Stimulated activated naive CD8-positive, alpha-beta T cell treated with anti-CD3 and anti-CD28 coated beads, Interleukin-15, Interleukin-2, amounts not matched to agents 100 U/mL and 50 U/mL, for 24 hours (primary cell): ENCODE data around the gene SUPT3H.

ENCODE experiments used
- ATAC-seq: fragments of 150-1000 bp; cut with Tn5 transposase; one replicate; pipeline ENCODE4 v1.10.0; 2021
- DNase-seq: peaks from one replicate; pipeline ENCODE4 v3.0.0; 2021

Gene SUPT3H

DNA sequence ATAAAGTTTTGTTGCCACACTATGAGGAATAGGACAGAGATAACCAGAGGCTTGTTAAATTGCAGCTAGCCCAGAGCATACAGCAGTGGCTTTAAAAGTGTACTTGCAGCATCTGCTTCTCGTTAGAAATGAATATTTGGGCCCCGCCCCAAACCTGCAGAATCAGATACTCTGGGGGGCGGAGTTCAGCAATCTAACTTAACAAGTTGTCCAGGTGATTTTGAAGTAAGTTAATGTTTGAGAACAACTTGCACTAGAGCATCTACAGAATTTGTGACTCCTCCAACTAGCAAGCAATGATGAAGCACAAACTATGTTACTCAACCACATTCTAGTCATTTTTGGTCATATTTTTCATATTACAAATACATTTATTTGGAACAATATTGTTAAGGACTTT, 10.6 kb upstream of the SUPT3H start:
- no peak for DNase-seq

GRCh38 chr6:45387236-45387635, 9.5 kb upstream of the SUPT3H start:
- DNase-seq (no peak), ATAC-seq (no peak)

More for the DNA sequence above, 10.6 kb upstream of the SUPT3H start:
- no peak for ATAC-seq

DNA sequence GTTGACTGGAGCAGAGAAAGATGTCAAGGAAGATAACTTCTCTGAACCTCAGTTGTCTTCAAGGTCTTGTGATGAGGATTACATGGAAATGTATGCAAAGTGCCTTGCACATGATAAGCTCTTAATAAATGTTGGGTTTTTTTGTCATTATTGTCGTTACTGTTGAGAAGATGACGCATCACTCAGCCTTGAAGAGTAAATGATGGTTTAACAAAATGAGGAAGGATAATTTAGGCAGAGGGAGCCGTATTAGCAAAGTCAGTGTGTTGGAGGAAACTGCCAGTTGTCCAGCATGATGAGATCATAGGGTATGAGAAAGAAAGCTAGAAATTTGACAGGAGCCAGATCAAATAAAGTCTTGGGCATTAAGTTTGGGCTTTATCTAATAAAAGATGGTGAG, 8.8 kb upstream of the SUPT3H start:
- ATAC-seq (no peak), DNase-seq (no peak)

GRCh38 chr6:45382391-45382790, 4.7 kb upstream of the SUPT3H start:
- ATAC-seq (no peak), DNase-seq (no peak)

- DNase-seq (no peak), ATAC-seq (peak; percentile 10)
These were observed 696 bp upstream of the SUPT3H start for GRCh38 chr6:45378334-45378926.

GRCh38 chr6:45377043-45377553, 636 bp downstream of the SUPT3H start:
- ATAC-seq = no peak
- DNase-seq = no peak

GRCh38 chr6:45376310-45377042, 1.3 kb downstream of the SUPT3H start:
- DNase-seq (no peak), ATAC-seq (no peak)

GRCh38 chr6:45375449-45375848, 2.3 kb downstream of the SUPT3H start:
- ATAC-seq = no peak
- DNase-seq = no peak

DNA sequence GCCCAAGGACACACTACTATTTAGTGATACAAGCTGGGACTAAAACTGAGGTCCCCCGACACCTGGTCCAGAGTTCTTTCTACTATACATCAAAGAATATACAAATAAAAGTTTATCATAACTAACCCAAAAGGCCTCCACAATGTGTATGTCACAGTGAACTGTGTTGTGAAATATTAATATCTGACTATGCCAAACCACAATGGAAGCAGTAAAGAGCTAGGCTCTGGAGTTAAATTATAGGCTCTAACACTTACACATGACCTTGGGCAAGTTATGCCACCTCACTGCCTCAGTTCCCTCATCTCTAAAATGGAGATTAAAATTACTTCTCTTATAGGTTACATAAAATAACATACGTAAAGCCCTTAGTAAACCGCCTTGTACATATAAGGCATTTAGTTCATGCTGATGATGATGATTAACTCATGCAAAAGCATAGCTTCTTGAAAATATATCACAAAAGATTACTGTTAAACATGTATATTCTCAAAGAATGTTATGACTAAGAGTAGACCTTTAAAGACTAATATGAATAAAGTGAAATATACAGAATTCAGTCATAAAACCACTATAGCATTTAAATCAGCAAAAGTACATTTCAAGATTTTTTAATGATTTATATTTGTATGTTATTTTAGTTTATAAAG, 5.7 kb downstream of the SUPT3H start:
- no peak for DNase-seq

GRCh38 chr6:45369870-45370269, 7.9 kb downstream of the SUPT3H start:
- ATAC-seq = no peak
- no peak for DNase-seq

More for the DNA sequence above, 5.7 kb downstream of the SUPT3H start:
- peak; percentile 42 for ATAC-seq

DNA sequence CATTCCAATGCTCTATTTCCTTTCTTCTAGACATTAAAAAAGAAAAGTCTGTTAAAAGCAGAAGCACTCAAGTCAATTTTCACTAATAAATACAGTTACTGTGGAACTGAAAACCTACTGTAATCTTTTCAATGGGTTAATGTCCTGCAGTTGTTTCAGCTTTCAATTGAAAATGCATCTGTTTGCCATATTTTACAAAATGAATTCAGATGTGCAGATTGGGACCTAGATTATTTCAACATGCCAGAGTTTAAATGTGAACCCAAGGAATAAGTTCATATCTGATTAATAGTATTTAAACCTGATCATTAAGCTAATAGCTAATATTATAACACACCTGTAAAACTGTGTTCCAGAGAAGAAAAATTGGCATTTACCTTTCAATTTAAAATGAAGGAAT, 9.7 kb downstream of the SUPT3H start:
- ATAC-seq (no peak), DNase-seq (no peak)

DNA sequence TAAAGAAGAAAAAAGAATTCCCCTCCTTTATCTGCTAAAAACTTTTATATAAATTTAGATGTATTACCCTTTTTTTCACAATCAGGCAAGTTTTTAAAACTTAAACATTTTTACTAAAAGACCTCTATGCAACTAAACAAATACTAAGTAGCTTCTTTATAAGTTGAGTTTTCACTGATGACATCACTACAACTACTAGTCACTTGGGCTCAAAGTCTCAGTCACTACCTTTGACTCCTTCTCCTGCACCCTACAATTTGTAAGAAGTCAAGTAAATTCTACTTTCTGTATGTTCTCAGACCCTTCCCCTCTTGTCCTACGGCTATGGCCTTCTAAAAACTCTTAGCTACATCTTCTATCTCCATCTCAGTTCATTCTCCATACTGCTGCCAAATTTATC, 11.2 kb downstream of the SUPT3H start:
- no peak for DNase-seq
- ATAC-seq = no peak

GRCh38 chr6:45365036-45365435, 12.7 kb downstream of the SUPT3H start:
- no peak for DNase-seq
- ATAC-seq = no peak

DNA sequence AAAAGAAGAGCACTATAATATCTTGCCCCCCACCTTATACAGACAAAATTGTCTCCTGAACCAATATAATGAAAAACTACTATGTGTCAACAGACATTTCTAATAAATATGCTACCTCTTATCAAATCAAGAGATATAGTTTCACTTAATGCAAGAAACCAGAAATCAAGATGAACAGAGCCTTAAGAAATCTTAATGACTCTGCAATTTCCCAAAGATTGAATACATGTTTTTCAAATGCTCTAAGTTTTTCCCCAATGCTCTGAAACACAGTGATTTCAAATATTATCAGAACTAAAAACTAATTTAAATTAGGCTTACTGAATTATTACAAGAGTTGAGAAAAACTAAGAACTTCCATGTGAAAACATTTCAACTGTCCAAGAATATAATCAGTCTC, 13.3 kb downstream of the SUPT3H start:
- DNase-seq (no peak), ATAC-seq (no peak)

- DNase-seq (no peak), ATAC-seq (no peak)
These were observed 24.1 kb downstream of the SUPT3H start for GRCh38 chr6:45353654-45354053.

DNA sequence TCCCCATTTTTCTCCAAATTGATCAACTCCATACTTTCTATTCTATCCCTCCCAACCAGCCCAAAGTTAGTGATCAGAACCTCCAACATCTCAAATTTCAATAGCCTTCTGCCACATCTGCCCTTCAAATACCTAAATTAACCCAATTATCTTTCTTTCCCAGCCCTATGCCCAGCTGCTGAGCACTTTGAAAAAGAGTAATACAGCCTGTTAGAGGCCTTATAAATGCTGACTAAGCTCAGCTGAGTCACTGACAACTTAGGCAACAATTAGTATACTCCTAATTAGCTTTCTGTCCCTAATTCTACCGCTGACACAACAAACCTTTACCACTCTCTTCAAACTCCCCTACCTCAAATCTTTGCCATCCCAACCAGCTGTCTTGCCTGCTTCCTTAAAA, 26.1 kb downstream of the SUPT3H start:
- DNase-seq = no peak
- ATAC-seq = no peak

GRCh38 chr6:45351076-45351475, 26.7 kb downstream of the SUPT3H start:
- no peak for ATAC-seq
- DNase-seq = no peak

GRCh38 chr6:45350186-45350710, 27.5 kb downstream of the SUPT3H start:
- no peak for ATAC-seq
- no peak for DNase-seq

- no peak for DNase-seq
- no peak for ATAC-seq
These were observed 32.8 kb downstream of the SUPT3H start for GRCh38 chr6:45344900-45345299.

DNA sequence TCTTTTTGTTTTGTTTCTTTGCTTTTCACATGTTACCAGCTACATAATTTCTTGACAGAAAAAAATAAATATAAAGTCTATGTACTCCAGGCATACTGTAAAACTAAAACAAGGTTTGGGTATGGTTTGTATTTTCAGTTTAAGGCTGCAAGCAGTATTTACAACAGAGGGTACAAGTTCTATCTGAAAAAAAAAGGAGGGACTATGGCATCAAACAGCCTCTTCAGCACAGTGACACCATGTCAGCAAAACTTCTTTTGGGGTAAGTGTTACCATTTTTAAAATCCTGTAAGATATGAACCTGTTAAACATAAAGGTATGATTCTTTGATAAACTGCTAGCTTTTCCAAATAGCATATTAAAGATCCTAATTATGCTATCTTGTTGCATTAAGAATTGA, 49.2 kb downstream of the SUPT3H start:
- DNase-seq = no peak
- ATAC-seq = no peak

DNA sequence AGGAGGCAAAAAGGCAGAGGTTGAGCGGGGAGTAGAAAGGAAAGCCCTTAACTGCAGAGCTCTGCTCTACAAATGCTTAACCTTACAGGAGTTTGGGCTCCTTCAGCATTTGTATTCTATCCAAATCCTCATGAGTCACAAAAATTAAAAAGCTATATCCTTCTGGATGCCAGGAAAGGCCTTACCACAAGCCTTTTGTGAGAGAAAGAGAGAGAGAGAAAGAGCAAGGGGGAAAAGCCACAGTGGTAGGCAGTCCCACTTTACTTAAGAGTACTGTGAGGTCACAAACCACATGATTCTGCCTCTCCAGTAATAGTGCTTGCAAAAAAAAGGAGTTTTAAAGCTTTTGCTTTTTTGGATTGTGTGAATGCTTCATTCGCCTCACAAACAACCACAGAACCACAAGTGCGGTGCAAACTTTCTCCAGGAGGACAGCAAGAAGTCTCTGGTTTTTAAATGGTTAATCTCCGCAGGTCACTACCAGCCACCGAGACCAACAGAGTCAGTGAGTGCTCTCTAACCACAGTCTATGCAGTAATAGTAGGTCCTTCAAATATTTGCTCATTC, 49.7 kb downstream of the SUPT3H start, which contains the start of gene RUNX2:
Gene RUNX2 (plus strand): TSS at position 375 of the 567 bp plus-strand sequence. CDS start 397 bp downstream, outside the sequence.
- peak; percentile 12 for DNase-seq
- peak; percentile 81 for ATAC-seq

- ATAC-seq (no peak), DNase-seq (no peak)
These were observed 50.9 kb downstream of the SUPT3H start for GRCh38 chr6:45326698-45327417.
